Measurements from ENCODE around the gene MRPS18A.
A peak's percentile ranks its signal among the peaks of the same experiment; 100 is the strongest.

Gene MRPS18A

DNA sequence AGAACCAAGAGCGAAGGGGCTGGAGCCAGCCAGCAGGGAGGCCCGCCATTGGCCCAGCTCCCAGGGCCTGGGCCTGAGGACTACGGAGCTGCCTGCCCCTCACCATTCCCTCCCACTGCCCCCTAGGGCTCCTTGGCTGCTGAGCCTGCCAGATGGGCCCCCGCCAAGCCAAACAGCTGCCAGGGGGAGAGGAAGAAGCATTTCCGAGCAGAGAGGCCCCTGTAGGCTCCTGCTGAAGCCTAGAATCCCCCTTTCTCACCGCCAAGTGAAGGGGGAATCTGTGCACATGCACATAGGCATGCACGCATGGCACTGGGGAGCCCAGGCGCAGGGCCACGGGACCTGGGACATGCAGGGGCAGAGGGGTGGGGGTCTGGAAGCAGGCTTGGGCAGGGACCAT, 28.5 kb upstream of the MRPS18A start:
- no peak for DNase-seq

DNA sequence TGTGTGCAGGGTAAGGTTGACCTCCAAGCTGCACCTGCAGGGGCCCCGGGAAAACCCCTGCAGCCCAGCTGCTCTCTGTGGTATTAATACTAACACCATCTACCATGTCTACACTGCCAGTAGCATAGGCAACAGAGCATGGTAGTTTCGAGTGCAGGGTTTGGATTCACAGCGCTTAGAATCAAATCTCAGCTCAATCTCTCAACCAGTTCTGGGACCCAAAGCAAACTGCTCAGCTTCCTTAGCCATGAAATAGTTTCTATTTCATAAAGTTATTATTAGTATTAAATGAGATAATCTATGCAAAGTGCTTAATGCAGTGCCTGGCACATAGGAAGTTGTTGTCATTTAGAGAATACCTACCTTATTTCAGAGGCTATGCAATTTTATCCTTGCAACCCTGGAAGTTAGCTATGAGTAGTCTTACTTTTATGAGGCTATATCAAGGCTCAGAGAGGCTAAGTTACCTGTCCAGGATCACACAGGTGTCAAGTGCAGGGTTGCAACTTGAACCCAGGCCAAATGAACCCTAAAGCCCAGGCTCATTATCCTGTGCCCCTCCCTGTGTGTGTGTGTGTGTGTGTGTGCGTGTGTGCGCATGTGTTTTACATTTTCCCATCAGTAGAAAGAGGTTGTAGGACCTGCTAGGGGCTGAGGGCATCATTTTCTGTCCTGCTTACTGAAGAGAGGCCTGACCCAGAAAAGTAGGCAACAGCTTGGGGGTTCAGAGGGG, 27.6 kb upstream of the MRPS18A start:
- no peak for DNase-seq

DNA sequence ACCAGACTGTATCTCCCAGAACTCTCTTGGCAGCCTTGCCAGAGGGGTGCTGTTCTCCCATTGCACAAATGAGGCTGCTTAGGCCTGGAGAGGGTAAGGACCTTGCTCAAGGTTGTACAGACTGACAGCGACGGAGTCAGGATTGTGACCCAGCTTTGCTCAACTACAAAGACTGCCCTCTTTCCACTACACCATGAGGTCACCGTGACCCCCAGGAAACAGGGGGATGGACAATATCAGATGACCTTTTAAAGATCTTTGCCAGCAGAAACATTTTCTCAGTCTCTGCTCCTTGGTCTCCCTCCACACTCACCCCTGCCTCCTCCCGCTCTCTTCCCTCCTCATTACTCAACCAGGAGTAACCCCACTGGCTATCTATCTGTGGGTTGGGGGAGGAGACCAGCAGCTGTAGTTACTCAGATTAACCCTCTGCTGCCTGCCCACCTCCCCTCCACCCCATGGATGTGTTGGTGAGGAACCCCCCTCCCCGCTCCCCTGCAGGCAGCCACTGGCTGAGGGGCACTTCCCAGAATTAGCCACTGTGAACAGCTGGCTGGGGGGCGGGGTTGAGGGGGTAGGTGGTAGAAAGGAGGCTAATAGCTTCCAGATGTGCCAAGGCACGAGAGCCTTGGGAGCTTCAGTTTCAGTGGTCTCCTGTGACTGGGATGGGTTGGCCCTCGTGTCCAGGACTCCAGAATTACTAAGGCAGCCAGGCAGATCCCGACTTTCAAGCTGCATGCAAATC, 26.9 kb upstream of the MRPS18A start:
- no peak for DNase-seq

DNA sequence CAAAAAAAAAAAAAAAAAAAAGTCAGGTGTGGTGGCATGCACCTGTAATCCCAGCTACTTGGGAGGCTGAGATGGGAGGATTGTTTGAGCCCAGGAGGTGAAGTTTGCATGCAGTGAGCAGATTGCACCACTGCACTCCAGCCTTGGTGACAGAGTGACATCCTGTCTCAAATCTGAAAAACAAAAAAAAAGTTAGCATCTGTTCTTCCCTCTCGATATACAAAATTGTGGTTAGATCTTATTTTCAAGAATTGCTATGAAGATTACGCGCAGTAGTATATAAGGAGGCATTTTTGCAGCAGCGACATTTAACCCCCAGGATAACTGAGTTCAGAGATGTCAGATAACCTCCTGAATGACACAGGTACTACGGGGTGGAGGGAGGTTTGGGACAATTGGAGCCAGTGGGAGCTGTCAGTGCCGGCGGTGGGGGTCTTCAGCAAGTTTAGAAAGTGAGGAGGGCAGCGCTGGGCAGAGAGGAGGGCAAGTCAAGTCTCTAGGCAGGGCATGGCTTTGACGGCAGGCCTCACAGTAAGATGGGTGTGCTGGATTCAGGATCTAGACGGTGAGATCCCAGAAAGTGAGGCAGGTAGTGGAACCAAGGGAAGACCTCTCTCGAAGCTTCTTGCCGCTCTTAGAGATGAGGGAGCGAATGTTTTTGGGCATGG, 26.2 kb upstream of the MRPS18A start:
- DNase-seq = no peak

DNA sequence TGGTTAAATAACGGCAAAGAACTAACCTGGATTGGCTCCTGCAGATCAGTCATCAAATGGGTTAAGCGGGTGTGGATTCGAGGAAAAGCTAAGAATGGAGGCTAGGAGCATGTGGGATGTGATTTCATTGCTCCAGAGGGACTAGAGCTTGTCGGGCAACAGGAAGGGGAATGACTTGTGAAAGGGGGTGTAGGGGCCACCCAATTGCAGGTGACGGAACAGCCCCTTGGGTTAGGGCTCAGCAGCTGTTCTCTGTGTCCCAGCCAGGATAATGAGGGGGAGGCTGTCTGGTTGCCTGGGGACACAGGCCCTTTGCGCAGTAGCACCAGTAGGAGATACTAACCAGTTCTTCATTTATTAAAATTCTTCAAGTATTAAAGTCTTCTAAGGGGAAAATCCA, 25.0 kb upstream of the MRPS18A start:
- peak in 1 of 2 donors; percentile 48 for DNase-seq

DNA sequence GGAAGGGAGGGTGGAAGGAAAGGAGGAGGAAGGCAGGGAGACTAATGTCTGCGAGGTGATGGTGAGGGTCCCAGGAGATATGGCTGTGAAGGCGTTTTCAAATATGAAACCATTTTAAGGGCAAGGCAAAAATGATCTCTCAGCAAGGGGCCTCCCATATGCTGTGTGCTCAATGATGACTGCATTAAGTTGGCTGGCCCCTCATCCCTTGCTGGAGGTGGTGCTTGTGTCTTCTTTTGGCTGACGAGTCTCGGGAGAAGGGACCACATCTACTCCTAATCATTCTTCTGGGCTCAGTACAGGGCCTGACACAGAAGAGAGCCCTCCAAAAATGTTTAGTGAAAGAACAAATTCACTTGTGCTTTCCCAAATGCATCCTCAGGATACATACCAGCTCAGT, 23.0 kb upstream of the MRPS18A start:
- DNase-seq = no peak

DNA sequence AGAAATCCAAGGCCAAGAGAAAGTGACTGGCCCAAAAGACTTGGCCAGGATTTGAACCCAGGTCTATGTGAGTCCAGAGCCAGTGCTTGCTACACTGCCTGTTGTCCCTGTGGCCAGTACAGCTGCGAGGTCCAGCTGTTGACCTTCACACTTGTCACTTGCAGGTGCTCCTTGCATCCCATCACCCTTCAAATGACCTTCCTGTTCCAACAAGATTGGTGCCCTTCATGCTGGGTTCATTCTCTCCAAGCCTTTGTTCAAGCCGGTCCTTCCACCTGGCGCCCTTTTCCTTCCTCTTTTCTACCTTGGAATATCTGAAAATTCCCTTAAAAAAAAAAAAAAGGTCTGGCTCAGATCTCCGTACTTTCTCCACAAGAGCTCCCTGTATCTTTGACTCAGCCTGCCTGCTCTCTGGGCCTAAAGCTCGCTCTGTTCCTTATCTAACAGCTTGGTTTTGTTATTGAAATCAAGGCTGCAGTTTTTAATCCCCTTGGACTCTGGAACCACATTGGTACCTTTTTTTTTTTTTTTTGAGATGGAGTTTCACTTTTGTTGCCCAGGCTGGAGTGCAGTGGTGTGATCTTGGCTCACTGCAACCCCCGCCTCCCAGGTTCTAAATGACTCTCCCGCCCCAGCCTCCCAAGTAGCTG, 22.2 kb upstream of the MRPS18A start:
- no peak for DNase-seq

DNA sequence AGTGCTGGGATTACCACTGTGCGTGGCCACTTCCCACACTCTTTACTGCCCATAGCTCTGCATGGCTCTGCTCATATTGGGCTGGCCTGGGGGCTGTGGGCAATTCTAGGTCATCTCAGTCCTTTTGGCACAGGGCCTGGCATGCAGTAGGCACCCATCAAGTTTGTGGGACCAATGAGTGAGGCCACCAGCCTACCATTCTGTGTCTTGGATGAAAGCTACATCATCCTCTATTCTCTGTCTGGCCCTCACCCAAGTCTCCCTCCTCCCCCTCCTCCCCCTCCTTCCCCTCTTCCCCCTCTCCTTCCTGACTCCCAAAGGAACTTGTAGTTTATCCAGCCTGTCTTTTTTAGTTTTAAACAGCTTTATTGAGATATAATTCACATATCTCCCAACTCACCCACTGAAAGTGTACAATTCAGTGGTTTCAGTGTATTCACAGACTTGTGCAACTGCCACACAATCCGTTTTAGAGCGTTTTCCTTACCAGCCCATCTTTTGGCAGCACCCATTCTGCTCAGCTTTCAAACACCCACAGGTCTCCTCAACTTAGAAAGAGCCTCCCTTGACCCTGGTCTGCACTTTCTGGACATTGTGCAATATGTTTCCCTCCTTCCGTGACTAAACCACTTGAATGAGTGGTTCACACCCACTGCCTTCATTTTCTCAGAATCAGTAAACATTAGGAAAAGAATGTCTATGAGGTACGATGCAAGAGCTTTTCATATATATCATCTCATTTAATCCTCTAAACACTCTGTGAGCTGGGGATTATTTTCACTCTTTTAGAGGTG, 21.5 kb upstream of the MRPS18A start:
- DNase-seq = peak; percentile 87 to 92

DNA sequence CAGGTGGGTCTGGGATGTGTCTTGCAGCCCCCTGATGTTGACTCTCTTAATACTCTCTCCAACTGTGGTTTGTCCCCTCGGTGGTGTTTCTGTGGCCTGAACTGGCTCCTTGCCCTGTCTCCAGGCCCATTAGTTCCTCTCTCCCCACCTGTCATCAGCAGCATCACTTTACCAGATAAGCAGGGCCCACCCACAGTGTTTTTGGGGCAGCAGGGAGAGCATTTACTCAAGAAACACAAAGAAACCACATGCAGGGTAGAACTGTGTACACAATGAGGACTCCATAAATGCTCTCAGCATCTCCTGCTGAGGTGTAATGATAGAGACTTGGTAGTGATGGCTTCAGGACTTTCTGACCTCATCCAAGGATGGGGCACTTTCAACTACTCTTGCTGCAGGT, 20.2 kb upstream of the MRPS18A start:
- no peak for DNase-seq

DNA sequence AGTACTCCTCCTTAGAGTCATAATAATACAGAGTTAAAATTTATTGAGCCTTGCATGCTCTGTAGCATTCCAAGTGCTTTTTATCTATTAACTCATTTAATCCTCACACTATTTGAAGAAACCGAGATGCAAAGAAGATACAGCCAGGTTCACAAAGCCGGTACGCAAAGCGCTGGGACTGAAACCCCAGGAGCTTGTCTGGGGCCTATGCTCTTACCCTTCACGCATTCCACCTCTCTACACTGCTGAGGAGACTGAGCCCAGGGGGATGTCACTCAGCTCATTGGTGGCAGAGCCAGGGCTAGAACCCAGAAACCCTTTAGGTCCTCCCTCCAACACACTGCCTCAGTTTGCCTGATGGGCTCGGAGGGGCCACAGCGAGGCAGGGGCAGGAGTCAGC, 19.7 kb upstream of the MRPS18A start:
- DNase-seq = no peak

DNA sequence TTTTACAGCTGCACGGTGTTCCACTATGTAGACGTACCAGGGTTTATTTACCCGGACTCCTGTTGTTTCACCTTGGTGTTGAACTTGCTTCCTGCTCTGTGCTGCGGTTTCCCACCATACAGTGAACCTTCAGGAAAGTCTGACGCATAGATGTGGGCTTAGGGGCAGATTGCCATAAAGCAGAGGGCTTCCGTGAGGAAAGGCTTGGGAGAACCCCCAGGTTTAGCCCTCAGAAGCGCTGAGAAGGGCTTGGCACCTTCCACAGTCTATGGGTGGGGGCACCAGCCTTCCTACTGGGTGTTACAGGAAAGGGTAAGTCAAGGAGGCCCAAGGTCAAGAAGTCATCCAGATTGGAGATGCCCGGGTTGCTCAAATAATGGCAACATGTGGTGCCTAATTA, 19.2 kb upstream of the MRPS18A start:
- DNase-seq = no peak

DNA sequence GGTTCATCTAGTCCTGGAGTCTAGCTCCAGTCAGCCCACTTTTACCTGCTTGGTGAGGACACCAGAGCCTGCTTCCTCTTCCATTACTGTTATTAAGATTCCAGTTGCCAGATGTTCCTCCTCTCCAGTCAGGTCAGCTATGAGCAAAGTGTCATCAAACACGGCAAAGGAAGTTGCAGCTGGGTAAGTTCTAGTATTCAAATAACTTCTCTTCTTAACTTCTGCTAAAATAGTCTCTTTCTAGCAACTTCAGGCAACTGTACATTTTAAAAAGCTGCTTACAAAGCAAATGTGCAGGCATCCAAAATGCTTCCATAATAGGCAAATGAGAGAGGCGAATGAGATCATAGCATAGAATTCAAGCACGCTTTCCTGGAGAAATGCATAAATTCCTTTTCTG, 18.4 kb upstream of the MRPS18A start:
- peak; percentile 67 to 71 for DNase-seq

DNA sequence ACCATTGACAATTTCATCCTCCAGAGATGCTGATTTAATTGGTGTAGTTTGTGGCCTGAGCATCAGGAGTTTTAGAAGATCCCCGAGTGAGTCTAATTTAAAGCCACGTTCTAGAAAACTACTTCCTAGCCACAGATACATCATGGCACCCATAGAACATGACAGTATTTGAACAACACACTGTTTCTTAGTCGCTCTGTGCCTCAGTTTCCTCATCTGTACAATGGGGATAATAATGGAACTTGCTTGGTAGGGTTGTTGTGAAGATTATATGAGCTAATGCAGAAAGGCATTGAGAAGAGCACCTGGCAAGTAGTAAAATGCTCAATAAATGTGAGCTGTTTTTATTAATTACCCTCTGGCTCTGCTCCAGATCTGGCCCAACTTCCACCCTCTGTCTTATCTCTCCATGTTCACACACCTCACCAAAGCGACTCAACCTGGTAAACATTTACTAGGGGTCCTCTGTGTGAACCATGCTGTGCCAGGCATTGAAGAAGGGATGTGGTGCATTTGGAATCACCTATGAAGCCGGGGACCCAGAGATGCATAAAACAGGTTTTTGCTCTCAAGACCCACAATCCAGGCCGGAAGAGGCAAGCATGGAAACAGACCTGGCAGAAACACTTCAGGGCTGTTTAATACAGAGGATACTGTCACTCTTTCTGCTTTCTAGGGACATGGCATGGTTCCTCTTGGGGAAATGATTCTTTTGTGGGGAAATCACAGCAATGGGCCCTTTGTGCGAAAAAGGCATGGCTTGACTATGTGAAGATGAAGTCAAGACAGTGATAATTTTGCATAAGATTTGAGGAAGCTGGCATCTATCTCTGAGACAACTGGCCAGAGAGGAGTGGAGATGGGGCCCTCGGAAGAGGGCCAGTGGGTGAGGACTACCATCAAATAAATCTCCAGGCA, 16.2 kb upstream of the MRPS18A start:
- DNase-seq = peak; percentile 71 to 84

DNA sequence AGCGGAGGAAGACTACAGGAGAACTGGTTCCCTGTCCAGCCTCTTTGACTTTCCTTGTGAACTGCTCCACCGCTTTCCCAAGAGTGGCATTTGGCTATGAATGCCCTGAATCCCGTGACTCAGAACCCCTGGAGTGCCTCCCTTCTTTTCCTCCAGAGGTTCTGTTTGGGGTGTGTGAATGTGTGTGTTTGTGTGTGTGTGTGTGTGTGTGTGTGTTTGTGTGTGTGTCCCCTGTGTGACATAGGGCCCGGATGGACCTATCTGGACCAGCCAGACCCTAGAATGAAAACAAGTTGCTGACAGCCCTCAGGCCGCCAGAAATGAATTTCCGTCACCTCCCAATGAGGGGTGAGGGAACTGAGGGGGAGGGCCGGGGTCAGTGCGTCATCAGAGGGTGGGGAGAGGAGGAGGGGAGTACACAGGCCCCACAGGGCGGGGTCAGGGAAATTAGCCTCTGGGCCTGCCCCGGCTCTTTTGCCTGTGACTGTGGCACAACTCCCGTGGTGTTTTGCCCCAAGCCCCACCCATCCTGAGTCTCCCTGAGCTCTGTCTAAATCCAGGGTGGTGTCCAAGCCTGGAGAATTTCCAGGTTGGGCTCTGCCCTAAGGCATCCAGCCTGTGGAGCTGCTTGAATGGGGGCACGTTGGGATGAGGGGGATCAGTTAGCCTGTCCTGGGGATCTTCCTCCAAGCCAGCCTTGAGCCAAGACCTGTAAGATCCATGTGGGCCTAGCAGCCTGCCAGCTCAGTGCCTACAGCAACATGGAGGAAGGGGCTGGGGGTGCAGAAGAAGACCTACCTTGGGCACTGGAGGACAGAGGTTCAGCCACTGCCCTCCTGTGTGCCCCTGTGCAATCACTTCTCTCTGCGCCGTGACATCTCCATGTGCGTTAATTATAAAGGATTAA, 15.2 kb upstream of the MRPS18A start:
- DNase-seq = peak; percentile 70 to 82

DNA sequence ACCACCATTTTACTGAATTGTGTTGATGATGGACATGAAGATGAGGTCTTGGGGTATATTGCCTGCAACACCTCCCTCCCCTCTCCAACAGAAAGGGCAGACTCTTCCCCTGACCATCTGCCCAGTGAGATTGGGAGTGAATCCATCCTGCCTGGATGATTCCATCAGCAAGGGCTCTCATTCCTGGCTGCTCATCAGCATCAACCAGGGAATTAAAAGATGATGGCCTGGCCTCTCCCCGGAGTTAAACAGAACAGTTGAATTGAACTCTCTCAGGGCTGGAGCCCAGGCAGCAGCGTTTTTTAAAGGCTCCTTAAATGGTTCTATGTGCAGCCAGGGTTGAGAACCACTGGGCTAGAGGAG, 14.6 kb upstream of the MRPS18A start:
- no peak for DNase-seq

DNA sequence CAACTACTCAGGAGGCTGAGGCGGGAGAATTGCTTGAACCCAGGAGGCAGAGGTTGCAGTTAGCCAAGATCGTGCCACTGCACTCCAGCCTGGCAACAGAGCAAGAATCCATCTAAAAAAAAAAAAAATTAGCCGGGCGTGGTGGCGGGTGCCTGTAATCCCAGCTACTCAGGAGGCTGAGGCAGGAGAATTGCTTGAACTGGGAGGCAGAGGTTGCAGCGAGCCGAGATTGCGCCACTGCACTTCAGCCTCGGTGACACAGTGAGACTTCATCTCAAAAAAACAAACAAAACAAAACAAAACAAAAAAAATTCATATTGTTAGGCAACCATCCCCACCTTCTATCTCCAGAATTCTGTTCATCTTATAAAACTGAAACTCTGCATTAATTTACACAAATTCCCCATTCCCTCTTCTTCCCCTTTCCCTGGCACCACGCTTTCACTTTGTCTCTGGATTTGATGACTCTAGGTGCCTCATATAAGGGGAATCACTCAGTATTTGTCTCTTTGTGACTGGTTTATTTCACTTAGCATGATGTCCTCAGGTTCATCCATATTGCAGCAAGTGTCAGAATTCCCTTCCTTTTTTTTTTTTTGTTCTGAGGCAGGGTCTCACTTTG, 13.5 kb upstream of the MRPS18A start:
- peak; percentile 52 to 62 for DNase-seq

DNA sequence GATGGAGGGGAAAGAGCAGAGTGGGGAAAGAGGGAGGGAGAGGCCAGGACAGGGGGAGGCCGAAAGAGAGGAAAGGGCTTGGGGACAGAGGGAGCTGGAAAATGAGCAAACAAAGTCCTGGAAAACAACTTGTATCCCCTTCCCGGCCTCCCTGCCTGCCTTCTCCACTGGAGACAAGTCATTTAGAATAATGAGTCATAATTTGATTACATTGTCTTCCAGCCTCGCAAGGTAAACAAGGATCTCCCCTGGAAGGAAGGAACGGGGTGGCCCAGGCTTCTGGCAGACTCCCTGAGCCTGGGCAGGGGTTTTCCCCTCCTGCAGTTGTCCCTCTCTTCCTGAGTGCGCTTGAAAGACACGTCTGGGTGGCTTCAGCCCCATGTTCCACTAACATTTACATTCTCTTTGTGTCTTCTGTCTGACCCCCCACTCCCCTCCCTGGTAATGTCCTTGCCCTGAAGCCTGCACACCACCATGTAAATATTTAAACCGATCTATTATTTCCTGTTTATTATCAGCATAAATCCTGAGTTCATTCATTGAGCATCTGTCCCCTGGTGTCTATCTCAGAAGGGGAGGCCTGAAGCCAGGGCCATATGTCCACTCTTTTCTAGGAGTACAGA, 12.1 kb upstream of the MRPS18A start:
- no peak for DNase-seq

DNA sequence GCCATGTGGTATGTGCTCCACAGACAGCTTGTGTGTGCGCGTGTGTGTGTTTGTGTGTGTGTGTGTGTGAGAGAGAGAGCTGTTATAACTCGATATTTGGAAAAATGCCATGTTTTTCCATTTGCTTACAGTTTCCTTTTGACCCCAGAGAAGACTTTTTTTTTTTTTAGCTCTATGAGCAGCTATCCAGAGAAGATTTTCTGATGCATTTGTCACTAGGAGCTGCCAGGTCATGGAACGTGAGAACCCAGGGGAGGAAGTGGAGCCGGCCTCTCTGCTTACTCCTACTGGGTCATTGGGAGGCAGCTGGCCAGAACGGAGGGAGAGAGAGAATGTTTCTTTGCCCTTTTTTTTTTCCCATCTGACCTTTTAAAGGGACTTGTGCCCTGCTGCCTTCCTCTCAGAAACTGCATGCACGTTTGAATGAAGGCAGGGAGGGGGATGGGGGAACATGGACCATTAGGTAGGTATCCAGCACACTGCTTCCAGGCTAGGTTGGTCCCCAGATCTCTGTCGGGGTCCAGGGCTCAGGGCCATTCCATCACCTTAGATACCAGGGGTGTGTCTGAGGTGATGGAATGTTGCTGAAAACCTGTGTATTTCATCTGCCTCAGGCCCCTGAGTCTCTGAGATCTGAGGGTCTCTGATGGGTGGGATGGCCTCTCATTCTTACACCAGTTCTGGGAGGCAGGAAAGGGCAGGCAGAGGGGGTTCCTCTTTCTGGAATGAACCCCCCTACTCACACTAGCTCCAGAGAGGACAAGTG, 11.2 kb upstream of the MRPS18A start:
- no peak for DNase-seq

DNA sequence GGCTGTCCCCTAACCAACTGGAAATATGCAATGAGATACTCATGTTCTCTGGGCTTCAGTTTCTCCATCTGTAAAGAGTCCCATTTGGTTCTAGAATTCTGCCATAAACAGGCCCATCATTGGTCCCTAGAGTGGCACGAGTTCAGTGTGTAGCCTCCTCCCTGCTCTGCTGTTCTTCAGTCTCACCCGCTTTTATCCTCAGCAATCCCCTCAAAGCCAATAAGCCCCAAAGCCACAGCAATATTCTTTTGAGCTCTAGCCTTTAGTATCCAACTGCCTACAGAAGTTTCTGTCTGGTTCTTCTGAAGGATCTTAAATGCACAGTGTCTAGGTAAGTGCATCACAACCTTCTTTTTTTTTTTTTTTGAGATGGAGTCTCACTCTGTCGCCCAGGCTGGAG, 9.8 kb upstream of the MRPS18A start:
- no peak for DNase-seq
